ENCODE results near the gene VAV3.

Gene VAV3

GRCh38 chr1:107529511-107530149, 435.4 kb downstream of the VAV3 start:
- peak; percentile 32 to 64 (median 50) for DNase-seq

- DNase-seq = no peak
Observed at GRCh38 chr1:107526524-107527198, 438.3 kb downstream of the VAV3 start.

GRCh38 chr1:107525961-107526360, 439.0 kb downstream of the VAV3 start:
- no peak for DNase-seq

- DNase-seq = peak in 2 of 4 experiments; percentile 13 to 28
Observed at GRCh38 chr1:107525145-107525544, 439.8 kb downstream of the VAV3 start.

- peak; percentile 26 to 65 (median 44) for DNase-seq
Observed at GRCh38 chr1:107524301-107524700, 440.7 kb downstream of the VAV3 start.

- DNase-seq = no peak
Observed at GRCh38 chr1:107523736-107524135, 441.2 kb downstream of the VAV3 start.

- DNase-seq = no peak
Observed at GRCh38 chr1:107523061-107523460, 441.9 kb downstream of the VAV3 start.
